GM21360 (cell line): ENCODE results near the gene ARMH2.

Source experiments
- ATAC-seq: cut with Tn5 transposase; IDR thresholded peaks from one replicate; pipeline ENCODE4 v1.9.1; 2021; ENCODE audit warnings: mild to moderate bottlenecking, moderate library complexity; ENCODE audit not compliant: unreplicated experiment

The ARMH2 gene

GRCh38 chr6:24821860-24822444 lies 23.2 kb upstream of the ARMH2 start:
- no peak for ATAC-seq

GRCh38 chr6:24818346-24818745 lies 19.6 kb upstream of the ARMH2 start:
- ATAC-seq: no peak

GRCh38 chr6:24809728-24810127 lies 11.0 kb upstream of the ARMH2 start:
- ATAC-seq: no peak

GRCh38 chr6:24807584-24807983 lies 8.9 kb upstream of the ARMH2 start:
- ATAC-seq: no peak

- no peak for ATAC-seq
Observed at GRCh38 chr6:24802271-24803059, 3.7 kb upstream of the ARMH2 start.

- no peak for ATAC-seq
Observed at GRCh38 chr6:24799541-24799915, 811 bp upstream of the ARMH2 start.

GRCh38 chr6:24797596-24798216 lies 1.0 kb downstream of the ARMH2 start:
- ATAC-seq: no peak

- no peak for ATAC-seq
Observed at GRCh38 chr6:24796616-24797290, 2.0 kb downstream of the ARMH2 start.

GRCh38 chr6:24795106-24795505 lies 3.6 kb downstream of the ARMH2 start:
- no peak for ATAC-seq

- no peak for ATAC-seq
Observed at GRCh38 chr6:24788031-24788665, 10.6 kb downstream of the ARMH2 start.

- no peak for ATAC-seq
Observed at GRCh38 chr6:24780206-24780605, 18.5 kb downstream of the ARMH2 start.

- no peak for ATAC-seq
Observed at GRCh38 chr6:24779416-24780016, 19.2 kb downstream of the ARMH2 start.

- no peak for ATAC-seq
Observed at GRCh38 chr6:24778878-24779277, 19.8 kb downstream of the ARMH2 start.

- no peak for ATAC-seq
Observed at GRCh38 chr6:24778121-24778520, 20.6 kb downstream of the ARMH2 start.

- no peak for ATAC-seq
Observed at GRCh38 chr6:24777227-24777626, 21.5 kb downstream of the ARMH2 start.

GRCh38 chr6:24775520-24776058 lies 23.1 kb downstream of the ARMH2 start:
- no peak for ATAC-seq

GRCh38 chr6:24774696-24775519 lies 23.8 kb downstream of the ARMH2 start, which contains the start of gene GMNN:
Gene GMNN (plus strand): TSS chr6:24774937. CDS start chr6:24777247, 2,310 bp downstream.
- peak; percentile 90 for ATAC-seq

- ATAC-seq: no peak
Observed at GRCh38 chr6:24768361-24768760, 30.4 kb downstream of the ARMH2 start.

GRCh38 chr6:24766680-24767462 lies 31.8 kb downstream of the ARMH2 start:
- no peak for ATAC-seq
